ENCODE measurements around the gene CRB1. TPM values are rescaled to one million over a fixed set of nuclear protein-coding genes. Genes with fewer than 3 reads are reported as not detected.
"Not testable (repeated sequence)": the region's sequence is repeated elsewhere in the genome, so short reads cannot be mapped to it uniquely, and the experiment has no call there.

The CRB1 gene
- total RNA-seq, 1 experiment from 2014 or later: 0.16 TPM

DNA sequence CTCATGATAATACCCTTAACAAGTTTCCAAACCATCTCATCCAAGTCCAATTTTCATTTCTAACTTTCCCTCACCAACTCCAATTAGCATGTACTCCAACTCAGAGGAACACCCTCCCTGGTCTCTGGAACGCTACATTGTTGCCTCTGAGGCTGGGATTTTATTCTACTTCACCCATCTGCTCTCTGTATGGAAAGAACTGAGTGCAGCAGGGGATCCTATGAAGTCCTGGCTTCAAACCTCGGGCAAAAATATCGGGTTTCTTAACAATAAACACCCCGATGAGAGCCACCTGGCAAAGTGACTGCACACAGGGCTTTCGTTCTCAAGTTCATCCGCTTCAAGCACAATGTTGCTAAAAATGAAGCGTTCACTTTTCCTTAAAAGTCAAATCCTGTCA, 99.6 kb downstream of the CRB1 start:
- no peak for DNase-seq (ENCODE audit: low read depth, low spot score)
- in situ Hi-C loops (cut with HindIII; ENCODE audit: low pct_unique_long_range_greater_than_20kb, low sequenced_read_pairs): no loop called here

DNA sequence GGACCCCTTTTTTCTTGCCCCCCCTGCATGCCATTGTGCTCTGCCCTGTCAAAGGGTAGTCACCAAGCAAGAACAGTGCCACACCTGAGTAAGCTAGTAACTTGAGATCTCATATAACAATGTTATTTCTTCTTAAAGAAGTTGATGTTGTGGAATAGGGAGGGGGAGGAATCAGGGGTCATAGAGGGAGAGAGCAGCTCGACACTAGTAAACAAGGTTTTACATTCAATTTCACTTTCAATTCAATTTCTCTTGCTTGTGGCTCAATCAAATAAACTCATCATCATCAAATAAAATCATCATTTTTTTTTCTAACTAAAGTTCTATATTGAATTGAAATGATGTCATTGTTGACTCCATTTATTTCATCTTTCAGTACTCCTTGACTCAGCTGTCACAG, 106.4 kb downstream of the CRB1 start:
- in situ Hi-C loops (cut with HindIII; ENCODE audit: low pct_unique_long_range_greater_than_20kb, low sequenced_read_pairs): no loop called here
- DNase-seq (ENCODE audit: low read depth, low spot score): no peak

DNA sequence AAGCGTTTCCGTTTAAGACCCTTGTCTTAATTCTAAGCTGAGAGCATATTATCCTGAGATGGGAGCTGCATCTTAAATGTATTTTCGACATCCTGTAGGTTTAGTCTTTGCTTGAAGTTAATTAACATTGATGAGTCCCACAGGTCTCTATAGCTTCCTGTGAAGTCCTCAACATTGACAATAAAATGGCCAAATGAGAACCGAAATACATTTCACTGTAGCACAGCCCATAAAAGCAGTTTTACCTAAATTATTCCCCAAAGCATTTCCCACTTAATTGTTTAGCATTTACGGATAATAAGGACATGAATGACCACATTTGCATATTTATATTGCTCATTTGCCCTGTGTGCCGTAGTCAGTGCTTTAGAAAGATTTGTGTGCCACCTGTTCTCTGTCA, 116.4 kb downstream of the CRB1 start:
- no peak for DNase-seq (ENCODE audit: low read depth, low spot score)
- in situ Hi-C loops (cut with HindIII; ENCODE audit: low pct_unique_long_range_greater_than_20kb, low sequenced_read_pairs): no loop called here

DNA sequence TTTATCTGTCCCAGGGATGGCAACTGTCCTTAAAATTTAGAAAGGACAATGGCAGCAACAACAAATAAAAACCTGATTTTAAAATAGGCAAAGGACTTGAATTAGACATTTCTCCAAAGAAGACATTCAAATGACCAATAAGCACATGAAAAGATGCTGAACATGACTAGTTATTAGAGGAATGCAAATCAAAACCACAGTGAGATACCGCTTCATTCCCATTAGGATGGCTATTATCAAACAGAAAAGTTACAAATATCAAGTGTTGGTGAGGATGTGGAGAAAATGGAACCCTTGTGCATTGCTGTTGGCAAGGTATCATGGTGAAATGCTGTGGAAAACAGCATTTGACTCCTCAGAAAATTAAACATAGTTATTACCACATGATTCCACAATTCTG, 120.7 kb downstream of the CRB1 start:
- DNase-seq (ENCODE audit: low read depth, low spot score): no peak
- in situ Hi-C loops (cut with HindIII; ENCODE audit: low pct_unique_long_range_greater_than_20kb, low sequenced_read_pairs): no loop called here

DNA sequence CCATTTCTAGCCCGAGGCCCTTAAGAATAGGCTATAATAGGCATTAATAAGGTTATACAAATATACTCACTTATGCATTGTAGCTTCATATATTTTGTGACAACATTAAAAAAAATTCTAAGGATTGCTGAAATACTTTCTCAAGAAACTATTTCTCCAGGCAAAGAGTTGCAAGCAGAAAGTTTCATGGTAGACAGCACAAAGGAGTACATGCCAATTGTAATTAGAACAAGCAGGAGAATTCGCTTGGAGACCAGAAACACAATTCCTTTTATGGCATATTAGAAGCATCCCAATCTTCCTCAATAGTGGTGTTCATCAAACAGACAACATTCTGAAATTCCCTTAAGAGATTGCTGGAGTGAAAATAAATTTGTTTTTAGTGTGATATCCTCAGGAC, 122.8 kb downstream of the CRB1 start:
- in situ Hi-C loops (cut with HindIII; ENCODE audit: low pct_unique_long_range_greater_than_20kb, low sequenced_read_pairs): no loop called here
- DNase-seq (ENCODE audit: low read depth, low spot score): no peak

DNA sequence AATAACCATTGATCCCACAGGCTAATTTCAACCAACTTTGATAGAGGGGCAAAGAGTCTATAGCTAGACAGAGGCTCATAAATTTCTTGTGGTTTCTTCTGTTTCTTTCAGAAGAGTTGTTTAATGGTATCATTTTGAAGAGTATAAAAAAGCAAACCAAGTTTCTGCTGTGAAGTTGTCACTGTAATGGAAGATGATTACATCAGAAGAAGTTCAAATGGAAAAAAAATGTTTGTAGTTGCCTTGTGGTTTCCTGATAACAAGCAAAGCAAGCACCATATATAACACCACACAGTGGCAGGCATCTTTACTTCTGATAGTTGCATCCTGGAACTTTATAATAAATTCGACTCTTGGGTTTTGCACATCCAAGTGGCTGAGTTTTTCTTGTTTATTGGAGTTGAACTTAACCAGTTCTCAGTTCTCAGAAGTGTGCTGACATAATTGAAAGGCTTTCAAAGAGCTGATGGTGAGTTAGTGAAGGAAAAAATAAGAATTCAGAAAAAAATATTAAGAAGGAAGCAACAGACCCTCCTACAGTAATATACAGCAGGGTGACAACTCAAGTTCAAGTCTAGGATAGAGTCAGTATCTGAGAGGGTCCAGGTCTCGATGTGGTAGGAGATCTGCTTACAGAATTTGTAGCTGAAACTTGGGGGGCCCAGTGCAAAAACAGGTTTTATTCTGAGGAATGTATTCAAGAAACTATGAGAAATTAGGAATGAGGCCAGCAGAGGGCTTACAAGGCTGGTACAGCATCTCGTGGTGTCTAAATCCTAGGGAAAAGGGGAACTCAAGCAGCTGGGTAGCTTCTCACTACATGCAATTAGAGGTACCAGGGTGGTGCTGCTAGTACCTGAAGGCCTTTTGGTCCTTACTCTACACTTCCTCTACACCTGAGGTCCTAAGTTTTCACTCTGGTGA, 123.5 kb downstream of the CRB1 start:
- in situ Hi-C loops (cut with HindIII; ENCODE audit: low pct_unique_long_range_greater_than_20kb, low sequenced_read_pairs): no loop called here

DNA sequence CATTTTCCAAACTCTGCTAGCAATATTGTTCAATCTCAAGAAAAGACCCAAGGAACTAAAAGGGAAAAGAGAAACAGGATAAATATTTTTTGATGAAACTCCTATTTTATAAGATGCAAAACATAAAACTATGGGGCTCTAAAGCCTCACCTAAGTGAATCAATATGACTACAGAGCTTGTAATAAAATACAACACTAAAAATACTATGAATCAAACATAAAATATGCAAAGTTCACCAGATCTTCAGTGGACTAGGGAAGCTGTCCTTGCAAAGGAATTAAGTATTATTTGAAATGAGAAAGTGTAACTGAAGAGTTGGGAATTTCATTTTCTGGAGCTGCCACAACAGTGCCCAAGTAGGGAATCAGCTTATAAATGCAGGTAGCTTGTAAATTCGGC, 124.5 kb downstream of the CRB1 start:
- in situ Hi-C loops (cut with HindIII; ENCODE audit: low pct_unique_long_range_greater_than_20kb, low sequenced_read_pairs): no loop called here
- no peak for DNase-seq (ENCODE audit: low read depth, low spot score)

More for the DNA sequence above, 123.5 kb downstream of the CRB1 start:
- no peak for DNase-seq (ENCODE audit: low read depth, low spot score)

DNA sequence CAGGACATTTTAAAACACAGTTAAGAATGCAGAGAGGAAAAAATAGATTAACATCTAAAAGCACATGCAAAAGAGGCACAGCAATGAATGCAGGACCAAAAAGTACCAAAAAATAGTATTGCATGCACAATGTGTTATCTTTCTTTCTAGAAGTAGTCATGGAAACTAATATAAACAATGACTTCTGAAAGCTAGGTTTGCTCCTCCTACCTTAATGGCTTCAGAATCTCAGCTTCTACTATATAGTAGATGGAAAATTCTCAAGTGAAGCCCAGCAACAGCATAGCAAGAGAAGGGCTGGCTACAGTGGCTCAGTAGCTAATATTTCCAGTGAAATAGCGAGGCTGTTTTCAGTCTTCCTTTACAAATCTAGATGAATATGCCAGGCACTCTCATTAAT, 125.1 kb downstream of the CRB1 start:
- DNase-seq (ENCODE audit: low read depth, low spot score): no peak
- in situ Hi-C loops (cut with HindIII; ENCODE audit: low pct_unique_long_range_greater_than_20kb, low sequenced_read_pairs): no loop called here

DNA sequence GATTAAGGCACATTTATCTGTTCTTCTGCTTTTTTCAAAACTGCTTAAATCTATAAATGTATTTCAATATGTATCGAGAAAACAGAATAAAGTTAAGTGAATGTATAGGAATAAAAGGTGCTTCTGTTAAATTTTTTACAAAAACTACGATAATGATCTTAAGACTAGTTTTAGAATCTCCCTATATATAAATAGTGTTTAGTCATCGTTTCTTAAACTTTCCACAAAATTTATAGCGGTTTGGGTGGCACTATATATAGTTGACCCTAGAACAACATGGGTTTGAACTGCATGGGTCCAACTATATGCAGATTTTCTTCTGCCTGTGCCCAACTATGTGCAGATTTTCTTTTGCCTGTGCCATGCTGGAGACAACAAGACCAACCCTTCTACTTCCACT, 125.7 kb downstream of the CRB1 start:
- no peak for DNase-seq (ENCODE audit: low read depth, low spot score)
- in situ Hi-C loops (cut with HindIII; ENCODE audit: low pct_unique_long_range_greater_than_20kb, low sequenced_read_pairs): no loop called here

DNA sequence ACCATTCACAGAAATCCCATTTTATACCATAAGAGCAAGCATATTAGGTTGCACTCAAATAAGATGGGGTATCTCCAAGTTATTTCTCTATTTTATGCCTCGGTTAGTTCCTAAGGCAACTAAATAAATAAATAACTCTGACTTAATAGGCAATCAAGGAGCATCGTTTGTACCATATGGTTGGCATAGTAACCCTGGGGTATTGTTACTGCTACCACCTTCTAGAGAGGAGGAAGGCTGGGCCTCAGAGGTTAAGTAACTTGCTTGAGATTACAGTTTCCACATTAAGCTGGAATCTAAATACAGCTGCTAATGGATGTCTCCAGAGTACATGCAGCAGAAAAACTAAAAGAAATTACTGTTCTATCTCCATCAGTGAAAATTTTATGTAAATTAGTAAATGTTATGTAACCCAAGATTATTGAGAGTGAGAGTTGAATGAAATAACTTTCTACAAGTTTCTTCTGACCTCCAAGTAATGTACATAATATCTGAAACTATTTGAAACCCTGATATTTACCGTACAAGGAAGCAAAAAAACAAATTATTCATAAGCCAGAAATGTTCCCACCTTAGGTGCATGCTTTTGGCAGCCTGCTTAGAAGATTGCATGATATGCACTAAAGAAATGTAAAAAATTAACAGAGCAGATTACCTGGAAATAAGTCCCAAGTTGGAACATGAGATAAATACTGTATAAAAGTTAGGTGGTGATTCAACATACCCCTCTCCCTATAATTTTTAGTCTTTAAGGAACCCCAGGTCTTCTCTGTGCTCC, 127.0 kb downstream of the CRB1 start:
- in situ Hi-C loops (cut with HindIII; ENCODE audit: low pct_unique_long_range_greater_than_20kb, low sequenced_read_pairs): no loop called here
- DNase-seq (ENCODE audit: low read depth, low spot score): no peak

DNA sequence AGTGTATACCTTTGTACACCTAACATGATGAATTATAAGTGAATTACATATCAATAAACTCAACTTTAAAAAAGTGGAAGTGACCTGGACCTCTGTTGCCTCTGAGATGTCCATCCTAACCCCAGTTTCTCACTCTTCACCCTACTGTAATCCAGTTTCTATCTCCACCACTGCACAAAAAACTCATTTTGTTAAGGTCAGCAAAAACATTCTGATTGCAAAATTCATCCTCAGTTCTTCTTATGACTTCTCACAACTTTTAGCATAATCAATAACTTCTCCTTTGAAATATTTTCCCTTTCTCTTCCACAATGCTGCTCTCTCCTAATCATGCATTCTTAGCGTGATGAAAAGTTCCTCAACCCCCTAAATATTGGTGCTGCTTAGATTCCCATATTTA, 129.8 kb downstream of the CRB1 start:
- DNase-seq (ENCODE audit: low read depth, low spot score): no peak
- in situ Hi-C loops (cut with HindIII; ENCODE audit: low pct_unique_long_range_greater_than_20kb, low sequenced_read_pairs): no loop called here

DNA sequence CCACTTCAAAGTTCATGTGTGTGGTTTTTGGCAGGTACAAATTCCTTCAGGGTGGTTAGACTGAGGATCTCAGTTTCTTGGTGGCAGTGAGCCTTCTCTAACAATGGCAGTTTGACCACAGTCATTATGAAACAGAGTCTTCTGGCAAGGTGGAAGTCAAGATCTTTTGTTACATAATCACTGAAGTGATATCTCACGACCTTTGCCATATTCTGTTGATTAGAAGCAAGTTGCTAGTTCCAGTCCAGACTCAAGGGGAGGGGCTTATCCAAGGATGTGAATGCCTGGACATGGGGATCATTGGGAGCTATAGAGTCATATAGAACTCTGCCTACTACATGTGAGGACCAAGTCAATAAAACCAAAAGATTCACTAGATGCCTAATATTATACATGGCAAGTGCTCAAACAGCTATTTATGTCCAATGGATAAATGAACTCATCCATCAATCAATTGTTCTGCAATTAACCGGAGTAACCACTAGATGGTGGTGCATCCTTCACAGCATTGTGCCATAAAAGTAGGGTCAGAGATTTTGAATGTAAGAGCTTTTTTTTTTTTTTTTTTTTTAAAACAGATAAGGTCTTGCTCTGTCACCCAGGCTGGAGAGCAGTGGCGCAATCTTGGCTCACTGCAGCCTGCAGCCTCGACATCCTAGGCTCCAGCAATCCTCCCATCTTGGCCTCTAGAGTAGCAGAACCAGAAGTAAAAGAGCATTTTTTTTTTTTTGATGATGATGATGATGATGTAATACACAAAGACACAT, 131.9 kb downstream of the CRB1 start:
- DNase-seq (ENCODE audit: low read depth, low spot score): peak; percentile 81
- in situ Hi-C loops (cut with HindIII; ENCODE audit: low pct_unique_long_range_greater_than_20kb, low sequenced_read_pairs): no loop called here

DNA sequence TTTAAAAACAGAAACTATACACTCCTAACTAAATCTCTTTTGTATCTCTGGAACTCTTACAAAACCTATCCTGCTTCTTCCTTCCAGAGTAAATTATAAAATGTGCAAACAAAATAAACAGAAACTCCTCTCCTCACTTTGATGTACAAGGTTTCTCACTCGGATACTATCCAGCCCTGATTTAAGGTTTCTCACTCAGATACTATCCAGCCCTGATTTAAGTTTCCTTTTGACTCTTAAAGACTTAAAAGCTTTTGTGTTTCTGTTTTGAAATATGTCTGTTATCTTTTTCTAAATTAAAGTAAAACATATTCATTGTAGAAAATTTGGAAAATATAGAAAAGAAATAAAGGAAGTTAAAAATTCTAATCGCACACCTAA, 132.5 kb downstream of the CRB1 start:
- no peak for DNase-seq (ENCODE audit: low read depth, low spot score)
- in situ Hi-C loops (cut with HindIII; ENCODE audit: low pct_unique_long_range_greater_than_20kb, low sequenced_read_pairs): no loop called here

DNA sequence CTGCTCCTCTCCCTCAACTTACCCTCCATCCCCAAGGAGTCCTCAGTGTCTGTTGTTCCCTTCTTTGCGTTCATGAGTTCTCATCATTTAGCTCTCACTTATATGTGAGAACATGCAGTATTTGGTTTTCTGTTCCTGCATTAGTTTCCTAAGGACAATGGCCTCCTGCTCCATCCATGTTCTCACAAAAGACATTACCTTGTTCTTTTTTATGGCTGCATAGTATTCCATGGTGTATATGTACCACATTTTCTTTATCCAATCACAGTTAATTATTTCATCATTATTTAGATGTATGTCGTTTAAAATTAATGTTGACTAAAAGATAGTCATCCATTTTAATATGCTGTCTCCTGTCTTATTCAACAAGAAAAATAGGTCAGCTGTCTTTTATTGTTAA, 134.1 kb downstream of the CRB1 start:
- DNase-seq (ENCODE audit: low read depth, low spot score): no peak
- in situ Hi-C loops (cut with HindIII; ENCODE audit: low pct_unique_long_range_greater_than_20kb, low sequenced_read_pairs): no loop called here

DNA sequence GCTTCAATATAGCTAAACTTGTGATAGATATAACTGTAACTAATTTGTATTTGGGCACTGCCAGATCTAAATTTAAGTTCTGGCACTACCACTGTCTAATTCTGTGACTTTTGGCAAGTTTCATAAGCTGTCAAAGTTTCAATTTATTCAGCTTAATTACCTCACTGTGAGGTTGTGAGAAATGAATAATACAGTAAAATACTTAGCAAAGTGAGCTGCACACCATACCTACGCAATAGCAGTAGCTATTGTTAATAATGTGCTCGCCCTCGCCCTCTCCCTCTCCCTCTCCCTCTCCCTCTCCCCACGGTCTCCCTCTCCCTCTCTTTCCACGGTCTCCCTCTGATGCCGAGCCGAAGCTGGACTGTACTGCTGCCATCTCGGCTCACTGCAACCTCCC, 136.7 kb downstream of the CRB1 start:
- DNase-seq (ENCODE audit: low read depth, low spot score); in situ Hi-C loops (cut with HindIII; ENCODE audit: low pct_unique_long_range_greater_than_20kb, low sequenced_read_pairs): not testable (repeated sequence)

DNA sequence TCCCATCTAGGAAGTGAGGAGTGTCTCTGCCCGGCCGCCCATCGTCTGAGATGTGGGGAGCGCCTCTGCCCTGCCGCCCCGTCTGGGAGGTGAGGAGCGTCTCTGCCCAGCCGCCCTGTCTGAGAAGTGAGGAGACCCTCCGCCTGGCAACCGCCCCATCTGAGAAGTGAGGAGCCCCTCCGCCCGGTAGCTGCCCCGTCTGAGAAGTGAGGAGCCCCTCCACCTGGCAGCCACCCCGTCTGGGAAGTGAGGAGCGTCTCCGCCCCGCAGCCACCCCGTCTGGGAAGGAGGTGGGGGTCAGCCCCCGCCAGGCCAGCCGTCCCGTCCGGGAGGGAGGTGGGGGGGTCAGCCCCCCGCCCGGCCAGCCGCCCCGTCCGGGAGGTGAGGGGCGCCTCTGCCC, 137.6 kb downstream of the CRB1 start:
- DNase-seq (ENCODE audit: low read depth, low spot score); in situ Hi-C loops (cut with HindIII; ENCODE audit: low pct_unique_long_range_greater_than_20kb, low sequenced_read_pairs): not testable (repeated sequence)

DNA sequence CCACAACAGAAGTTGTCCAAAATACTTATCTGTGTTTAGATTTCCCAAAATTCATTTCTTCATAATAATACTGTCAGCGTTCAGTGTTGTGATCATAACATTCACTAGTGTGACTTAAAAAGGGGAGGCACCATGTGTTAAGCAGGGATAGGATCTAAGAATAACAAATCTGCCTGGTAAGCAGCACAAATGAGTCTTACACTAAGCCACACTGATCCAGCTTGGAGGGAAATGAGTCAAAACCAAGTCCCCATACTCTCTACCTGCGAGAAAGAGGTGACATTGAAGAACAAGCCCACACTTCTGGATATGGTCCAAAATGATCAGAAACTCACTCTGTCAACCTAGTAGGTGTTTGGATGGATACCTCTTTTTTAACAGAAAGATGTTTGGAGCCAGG, 145.5 kb downstream of the CRB1 start:
- DNase-seq (ENCODE audit: low read depth, low spot score): no peak
- in situ Hi-C loops (cut with HindIII; ENCODE audit: low pct_unique_long_range_greater_than_20kb, low sequenced_read_pairs): no loop called here

DNA sequence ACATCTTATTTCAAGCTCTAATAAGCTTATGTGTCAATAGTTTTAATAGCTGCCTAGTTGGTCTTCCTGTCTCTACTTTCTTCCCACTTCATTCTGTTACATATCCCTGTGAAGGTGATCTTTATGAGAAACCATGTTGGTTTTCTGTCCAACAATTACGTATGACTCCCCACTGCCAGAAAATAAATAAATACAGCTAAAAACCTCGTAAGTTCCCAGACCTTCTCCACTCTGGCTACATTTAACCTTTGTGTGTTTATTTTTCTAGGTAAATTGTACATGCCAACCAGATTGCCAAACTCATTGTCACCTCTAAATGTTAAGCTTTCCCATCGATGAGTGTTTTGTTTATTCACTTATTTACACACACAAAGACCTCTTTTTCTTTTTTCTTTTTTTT, 147.2 kb downstream of the CRB1 start:
- in situ Hi-C loops (cut with HindIII; ENCODE audit: low pct_unique_long_range_greater_than_20kb, low sequenced_read_pairs): no loop called here
- no peak for DNase-seq (ENCODE audit: low read depth, low spot score)

All from SK-MEL-5 (cell line).